ENCODE measurements around the gene ARHGAP19. TPM values are rescaled to one million over a fixed set of nuclear protein-coding genes. Genes with fewer than 3 reads are reported as not detected.
A peak's percentile ranks its signal among the peaks of the same experiment; 100 is the strongest.

Gene ARHGAP19
- total and polyA plus RNA-seq, 2 of the 8 experiments (the other 6 are each of a cell fraction or from before 2014, with no cell fraction given): 13.3 to 32.1 TPM

GRCh38 chr10:97174276-97174775 is 118.1 kb downstream of the ARHGAP19 start:
- H3K79me1 ChIP-seq (ENCODE audit: low read depth, low read length): no peaks in the 10 kb centered on the region
- CTCF ChIA-PET (ENCODE audit: partially characterized antibody): interaction anchor here (0.6 to 20.0 kb wide), 13 partner anchors 9 to 293 kb away, joined by 3 to 320 read pairs (median 5); no protein-coding TSS in a partner anchor
- TF ChIP-seq PHF8 (conservative IDR thresholded peaks at IDR 0.05; ENCODE audit: low read depth, low read length) (no peak), YY1 (IDR thresholded peaks at IDR 0.05; ENCODE audit: low read depth, low read length) (no peak), BRCA1 (IDR thresholded peaks at IDR 0.05; ENCODE audit: low read depth, low read length) (no peak), USF2 (IDR thresholded peaks at IDR 0.05; ENCODE audit: low read length) (no peak), CTCF (IDR thresholded peaks at IDR 0.05; ENCODE audit: control extremely low read depth in 1 of 3, insufficient read depth in 1 of 3, low read depth in 1 of 3, low read length in 3 of 3) (no peak), KDM5A (IDR thresholded peaks at IDR 0.05; ENCODE audit: low read length) (no peak), POLR2AphosphoS5 (IDR thresholded peaks at IDR 0.05; ENCODE audit: low read depth, low read length) (no peak), SUZ12 (IDR thresholded peaks at IDR 0.05; ENCODE audit: low read length) (no peak), FOSL1 (IDR thresholded peaks at IDR 0.05; ENCODE audit: insufficient read depth, low read depth, low read length) (no peak)

More at GRCh38 chr10:97174276-97174775, 118.1 kb downstream of the ARHGAP19 start:
- Histone ChIP-seq H3K23ac (ENCODE audit: insufficient read length) (no peak overlapping the region), H3K4me1 (replicated peaks in 1 of 4; ENCODE audit: control insufficient read depth in 3 of 4, insufficient read depth in 4 of 4, low read length in 3 of 4) (peaks cover 0 to under 1% (median 0%) of the 10 kb centered on the region in 4 experiments; a peak in 3 of 7 replicates), H3K36me3 (ENCODE audit: control insufficient read depth in 2 of 4, insufficient read depth in 4 of 4, low read length in 3 of 4) (no peaks in the 10 kb centered on the region), H4K5ac (ENCODE audit: insufficient read length, low read depth, low read length) (no peak overlapping the region), H2BK5ac (ENCODE audit: low read depth, low read length) (no peak overlapping the region), H2BK12ac (ENCODE audit: low read depth, low read length) (0 out of 2 replicates have a peak overlapping the region, but pooled peaks have one; percentile 27), H3K27ac (ENCODE audit: low read depth, low read length) (no peak overlapping the region), H2BK20ac (ENCODE audit: low read length) (no peak overlapping the region), H3K14ac (ENCODE audit: insufficient read length) (no peak overlapping the region), H4K20me1 (replicated peaks in 1 of 2; ENCODE audit: control insufficient read depth in 1 of 2, insufficient read depth in 2 of 2, low read length in 2 of 2) (no peaks in the 10 kb centered on the region), H3K79me2 (ENCODE audit: control insufficient read depth in 1 of 2, insufficient read depth in 2 of 2, low read length in 2 of 2) (no peaks in the 10 kb centered on the region), H2AK5ac (ENCODE audit: low read depth, low read length) (no peak overlapping the region), H3K23me2 (ENCODE audit: low read depth, low read length) (no peaks in the 10 kb centered on the region; the same call in 1 of the 2 replicates), H4K91ac (replicated peaks; ENCODE audit: insufficient read length, low read length) (no peak overlapping the region), H3K27me3 (replicated peaks in 1 of 4; ENCODE audit: control insufficient read depth in 3 of 4, extremely low read depth in 1 of 4, insufficient read depth in 3 of 4, low read length in 3 of 4) (peaks cover 0 to 4% (median 1%) of the 10 kb centered on the region in 4 experiments; a peak in 1 of 7 replicates), H3K4me3 (ENCODE audit: extremely low read depth in 1 of 4, insufficient read depth in 2 of 4, low read depth in 3 of 4, low read length in 4 of 4) (no peak overlapping the region), H3K18ac (ENCODE audit: extremely low read depth, low read length) (no peak overlapping the region), H4K8ac (ENCODE audit: extremely low read depth, insufficient read depth, low read length) (peak overlapping the region; percentile 47; the same call in 1 of the 2 replicates), H3K9me3 (ENCODE audit: insufficient read depth in 2 of 2, low read depth in 1 of 2, low read length in 1 of 2) (no peaks in the 10 kb centered on the region), H2BK120ac (replicated peaks; ENCODE audit: low read depth, low read length) (no peak overlapping the region), H3K4ac (replicated peaks; ENCODE audit: insufficient read length, low read depth, low read length) (no peak overlapping the region), H3K9ac (replicated peaks in 1 of 4; ENCODE audit: extremely low read depth in 1 of 4, low read depth in 3 of 4, low read length in 3 of 4) (no peak overlapping the region), H2BK15ac (ENCODE audit: low read length) (no peak overlapping the region), H2AFZ (ENCODE audit: low read length) (no peak overlapping the region), H3K4me2 (ENCODE audit: insufficient read depth in 1 of 2, low read depth in 2 of 2, low read length in 2 of 2) (no peak overlapping the region), H3K56ac (replicated peaks; ENCODE audit: insufficient read length, low read depth, low read length) (no peak overlapping the region)
- 97% methylated on average over 3 of the region's 5 CpGs; no CpG with 5 or more reads in 1 of the 2 experiments for WGBS, 2 experiments (ENCODE audit: extremely low coverage in 1 of 2, insufficient coverage in 1 of 2, insufficient read length in 1 of 2, insufficient replicate concordance in 2 of 2, low coverage in 1 of 2, low lambda C conversion rate in 2 of 2, missing lambda C conversion rate in 1 of 2)
- POLR2A ChIA-PET (ENCODE audit: partially characterized antibody): interaction anchor here (1.6 kb wide), 1 partner anchor 10 kb away, joined by 7 read pairs; no protein-coding TSS in a partner anchor
- FAIRE-seq (no peak), DNase-seq (ENCODE audit: low read depth in 1 of 2, low spot score in 2 of 2) (no peak)
